GM23338 (cell line): ENCODE measurements around the gene WASL. TPM values are rescaled to one million over a fixed set of nuclear protein-coding genes. Genes with fewer than 3 reads are reported as not detected.

Experiments used
- ATAC-seq: fragments of 200-7000 bp; cut with Tn5 transposase; 3 replicates; pipeline ENCODE4 v1.9.1; 2020
- DNase-seq: peaks from one replicate; pipeline ENCODE4 v3.0.0-alpha.2; 2015; ENCODE audit warnings: low spot score
- H2AFZ ChIP-seq: fragments of 200-600 bp; sonication (generic); 2 replicates; pipeline ENCODE4 v1.8.0; 2016; ENCODE audit warnings: antibody characterized with exemption, mild to moderate bottlenecking, moderate library complexity
- H3F3A ChIP-seq: fragments of 200-600 bp; sonication (generic); replicated peaks from 2 replicates; pipeline ENCODE4 v1.8.0; 2017; ENCODE audit warnings: antibody characterized with exemption, mixed run types, low read depth
- H3K27ac ChIP-seq: fragments of 200-600 bp; sonication (generic); 2 replicates; pipeline ENCODE4 v1.6.1; 2016; ENCODE audit warnings: low read depth
- H3K27me3 ChIP-seq: fragments of 200-600 bp; sonication (generic); 2 replicates; pipeline ENCODE4 v1.8.0; 2016; ENCODE audit warnings: mild to moderate bottlenecking, mixed run types, moderate library complexity; ENCODE audit not compliant: insufficient read depth
- H3K36me3 ChIP-seq: fragments of 200-600 bp; sonication (generic); 2 replicates; pipeline ENCODE4 v1.8.0; 2016; ENCODE audit warnings: mild to moderate bottlenecking; ENCODE audit not compliant: insufficient read depth
- H3K4me1 ChIP-seq: fragments of 200-600 bp; sonication (generic); 2 replicates; pipeline ENCODE4 v1.8.0; 2016; ENCODE audit warnings: mild to moderate bottlenecking, moderate library complexity; ENCODE audit not compliant: insufficient read depth
- H3K4me2 ChIP-seq: fragments of 200-600 bp; sonication (generic); 2 replicates; pipeline ENCODE4 v1.7.1; 2017; ENCODE audit warnings: mixed run types
- H3K4me3 ChIP-seq: fragments of 200-600 bp; sonication (generic); 2 replicates; pipeline ENCODE4 v1.6.1; 2016; ENCODE audit warnings: mixed run types
- H3K79me2 ChIP-seq: fragments of 200-600 bp; sonication (generic); replicated peaks from 2 replicates; pipeline ENCODE4 v1.8.0; 2017; ENCODE audit warnings: mild to moderate bottlenecking; ENCODE audit not compliant: insufficient read depth
- H3K9me2 ChIP-seq: fragments of 200-600 bp; sonication (generic); 2 replicates; pipeline ENCODE4 v1.8.0; 2017; ENCODE audit not compliant: insufficient read depth
- H4K20me1 ChIP-seq: fragments of 200-600 bp; sonication (generic); replicated peaks from 2 replicates; pipeline ENCODE4 v1.8.0; 2017; ENCODE audit warnings: mild to moderate bottlenecking; ENCODE audit not compliant: insufficient read depth
- H3K27ac Mint-ChIP-seq: 2 replicates; pipeline ENCODE4 v1.8.0; 2020; ENCODE audit warnings: inconsistent platforms, mild to moderate bottlenecking, moderate library complexity, mixed read lengths
- H3K27me3 Mint-ChIP-seq: 3 replicates; pipeline ENCODE4 v1.8.0; 2022; ENCODE audit warnings: low read depth, mild to moderate bottlenecking, moderate library complexity, mixed read lengths, inconsistent platforms; ENCODE audit not compliant: insufficient read depth, poor library complexity
- H3K36me3 Mint-ChIP-seq: 3 replicates; pipeline ENCODE4 v1.8.0; 2021; ENCODE audit warnings: low read depth, mild to moderate bottlenecking, inconsistent platforms, moderate library complexity, mixed read lengths
- H3K4me1 Mint-ChIP-seq: 3 replicates; pipeline ENCODE4 v1.8.0; 2020; ENCODE audit warnings: mild to moderate bottlenecking, inconsistent platforms, mixed read lengths
- H3K4me3 Mint-ChIP-seq: 3 replicates; pipeline ENCODE4 v1.8.0; 2021; ENCODE audit warnings: moderate library complexity, mild to moderate bottlenecking, inconsistent platforms, mixed read lengths
- H3K9me3 Mint-ChIP-seq: 3 replicates; pipeline ENCODE4 v1.8.0; 2020; ENCODE audit warnings: moderate library complexity, mild to moderate bottlenecking, inconsistent platforms, mixed read lengths
- EZH2phosphoT487 ChIP-seq: fragments of 200-600 bp; sonication (generic); IDR thresholded peaks from one replicate; pipeline ENCODE4 v1.8.1; 2018; ENCODE audit warnings: antibody characterized with exemption; ENCODE audit not compliant: unreplicated experiment
- NANOG ChIP-seq: IDR thresholded peaks from 2 replicates; pipeline ENCODE4 v1.6.1; 2016; ENCODE audit warnings: antibody characterized with exemption, borderline replicate concordance
- POLR2AphosphoS5 ChIP-seq: IDR thresholded peaks from 2 replicates; pipeline ENCODE4 v1.6.1; 2016; ENCODE audit warnings: antibody characterized with exemption, low read depth
- STAT1 ChIP-seq: IDR thresholded peaks from one replicate; pipeline ENCODE4 v1.6.1; 2016; ENCODE audit warnings: antibody characterized with exemption; ENCODE audit not compliant: unreplicated experiment
- ZNF114 ChIP-seq: fragments of 250-450 bp; sonication (Bioruptor Pico); IDR thresholded peaks from 2 replicates; pipeline ENCODE4 v1.5.0; 2020; ENCODE audit warnings: mild to moderate bottlenecking, moderate library complexity
- ZNF331 ChIP-seq: fragments of 250-450 bp; sonication (Bioruptor Pico); IDR thresholded peaks from 2 replicates; pipeline ENCODE4 v1.5.0; 2020; ENCODE audit warnings: low read depth, mild to moderate bottlenecking, moderate library complexity
- polyA plus RNA-seq: library from polyadenylated mRNA; unstranded; fragments of >200 nt; fragmentation: Nextera tagmentation; extraction: Ambion mirVana; gene quantifications from 2 replicates; pipeline ENCODE4 v1.2.1, GENCODE V29; 2016
- total RNA-seq: library from RNA; depleted of rRNA; stranded (reverse); fragments of >200 nt; shearing (Covaris generic); gene quantifications from 2 replicates; pipeline ENCODE4 v1.2.3, GENCODE V29; 2014
- TF ChIP-seq, protein P1 (sequence below): IDR thresholded peaks from 2 replicates; pipeline ENCODE4 v1.6.1; 2016; ENCODE audit warnings: antibody characterized with exemption
- TF ChIP-seq, protein P2 (sequence below): IDR thresholded peaks from one replicate; pipeline ENCODE4 v1.6.1; 2018; ENCODE audit warnings: antibody characterized with exemption; ENCODE audit not compliant: unreplicated experiment
- TF ChIP-seq, protein P3 (sequence below): fragments of 250-450 bp; sonication (Bioruptor Pico); IDR thresholded peaks from 2 replicates; pipeline ENCODE4 v1.5.0; 2020; ENCODE audit warnings: mild to moderate bottlenecking, moderate library complexity
- TF ChIP-seq, protein P4 (sequence below), 2 experiments: fragments of 200-600 bp in 1 of 2; sonication (generic) in 1 of 2; conservative IDR thresholded peaks; 2 replicates each; pipeline versions ENCODE4 v1.5.1 to v1.6.1; 2016 to 2017; ENCODE audit warnings: antibody characterized with exemption in 2 of 2, low read depth in 2 of 2, mild to moderate bottlenecking in 2 of 2, moderate library complexity in 1 of 2

The WASL gene
- total and polyA plus RNA-seq, 2 experiments from 2014 or later = 36.4 to 45.3 TPM

DNA sequence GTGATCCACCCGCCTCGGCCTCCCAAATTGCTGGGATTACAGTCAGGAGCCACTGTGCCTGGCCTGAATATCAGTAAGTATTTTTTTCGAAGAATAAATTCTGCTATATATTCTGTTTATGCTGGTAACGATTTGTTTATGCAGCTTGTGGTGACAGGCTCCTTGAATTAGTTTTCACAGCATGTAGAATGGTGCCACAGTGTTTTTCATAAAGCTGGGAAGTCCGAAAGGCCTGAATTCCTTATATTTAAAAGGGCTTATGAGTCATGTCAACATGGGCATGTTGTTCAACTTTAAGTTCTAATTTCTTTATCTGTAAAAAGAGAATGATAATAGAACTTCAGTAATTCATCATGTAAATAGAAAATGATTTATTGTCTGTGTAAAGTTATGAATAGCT, 42.2 kb upstream of the WASL start:
- H3K27ac ChIP-seq = no peak overlapping the region
- H3K79me2 ChIP-seq = no peaks in the 10 kb centered on the region
- TF ChIP-seq ZNF331 (CRISPR knock-in tag) (no peak), NANOG (no peak), EZH2phosphoT487 (no peak), STAT1 (no peak), POLR2AphosphoS5 (no peak), ZNF114 (CRISPR knock-in tag) (no peak)
- TF ChIP-seq, protein P1, sequence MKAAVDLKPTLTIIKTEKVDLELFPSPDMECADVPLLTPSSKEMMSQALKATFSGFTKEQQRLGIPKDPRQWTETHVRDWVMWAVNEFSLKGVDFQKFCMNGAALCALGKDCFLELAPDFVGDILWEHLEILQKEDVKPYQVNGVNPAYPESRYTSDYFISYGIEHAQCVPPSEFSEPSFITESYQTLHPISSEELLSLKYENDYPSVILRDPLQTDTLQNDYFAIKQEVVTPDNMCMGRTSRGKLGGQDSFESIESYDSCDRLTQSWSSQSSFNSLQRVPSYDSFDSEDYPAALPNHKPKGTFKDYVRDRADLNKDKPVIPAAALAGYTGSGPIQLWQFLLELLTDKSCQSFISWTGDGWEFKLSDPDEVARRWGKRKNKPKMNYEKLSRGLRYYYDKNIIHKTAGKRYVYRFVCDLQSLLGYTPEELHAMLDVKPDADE = no peak
- TF ChIP-seq, protein P2, sequence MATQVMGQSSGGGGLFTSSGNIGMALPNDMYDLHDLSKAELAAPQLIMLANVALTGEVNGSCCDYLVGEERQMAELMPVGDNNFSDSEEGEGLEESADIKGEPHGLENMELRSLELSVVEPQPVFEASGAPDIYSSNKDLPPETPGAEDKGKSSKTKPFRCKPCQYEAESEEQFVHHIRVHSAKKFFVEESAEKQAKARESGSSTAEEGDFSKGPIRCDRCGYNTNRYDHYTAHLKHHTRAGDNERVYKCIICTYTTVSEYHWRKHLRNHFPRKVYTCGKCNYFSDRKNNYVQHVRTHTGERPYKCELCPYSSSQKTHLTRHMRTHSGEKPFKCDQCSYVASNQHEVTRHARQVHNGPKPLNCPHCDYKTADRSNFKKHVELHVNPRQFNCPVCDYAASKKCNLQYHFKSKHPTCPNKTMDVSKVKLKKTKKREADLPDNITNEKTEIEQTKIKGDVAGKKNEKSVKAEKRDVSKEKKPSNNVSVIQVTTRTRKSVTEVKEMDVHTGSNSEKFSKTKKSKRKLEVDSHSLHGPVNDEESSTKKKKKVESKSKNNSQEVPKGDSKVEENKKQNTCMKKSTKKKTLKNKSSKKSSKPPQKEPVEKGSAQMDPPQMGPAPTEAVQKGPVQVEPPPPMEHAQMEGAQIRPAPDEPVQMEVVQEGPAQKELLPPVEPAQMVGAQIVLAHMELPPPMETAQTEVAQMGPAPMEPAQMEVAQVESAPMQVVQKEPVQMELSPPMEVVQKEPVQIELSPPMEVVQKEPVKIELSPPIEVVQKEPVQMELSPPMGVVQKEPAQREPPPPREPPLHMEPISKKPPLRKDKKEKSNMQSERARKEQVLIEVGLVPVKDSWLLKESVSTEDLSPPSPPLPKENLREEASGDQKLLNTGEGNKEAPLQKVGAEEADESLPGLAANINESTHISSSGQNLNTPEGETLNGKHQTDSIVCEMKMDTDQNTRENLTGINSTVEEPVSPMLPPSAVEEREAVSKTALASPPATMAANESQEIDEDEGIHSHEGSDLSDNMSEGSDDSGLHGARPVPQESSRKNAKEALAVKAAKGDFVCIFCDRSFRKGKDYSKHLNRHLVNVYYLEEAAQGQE = no peak
- TF ChIP-seq, protein P3, sequence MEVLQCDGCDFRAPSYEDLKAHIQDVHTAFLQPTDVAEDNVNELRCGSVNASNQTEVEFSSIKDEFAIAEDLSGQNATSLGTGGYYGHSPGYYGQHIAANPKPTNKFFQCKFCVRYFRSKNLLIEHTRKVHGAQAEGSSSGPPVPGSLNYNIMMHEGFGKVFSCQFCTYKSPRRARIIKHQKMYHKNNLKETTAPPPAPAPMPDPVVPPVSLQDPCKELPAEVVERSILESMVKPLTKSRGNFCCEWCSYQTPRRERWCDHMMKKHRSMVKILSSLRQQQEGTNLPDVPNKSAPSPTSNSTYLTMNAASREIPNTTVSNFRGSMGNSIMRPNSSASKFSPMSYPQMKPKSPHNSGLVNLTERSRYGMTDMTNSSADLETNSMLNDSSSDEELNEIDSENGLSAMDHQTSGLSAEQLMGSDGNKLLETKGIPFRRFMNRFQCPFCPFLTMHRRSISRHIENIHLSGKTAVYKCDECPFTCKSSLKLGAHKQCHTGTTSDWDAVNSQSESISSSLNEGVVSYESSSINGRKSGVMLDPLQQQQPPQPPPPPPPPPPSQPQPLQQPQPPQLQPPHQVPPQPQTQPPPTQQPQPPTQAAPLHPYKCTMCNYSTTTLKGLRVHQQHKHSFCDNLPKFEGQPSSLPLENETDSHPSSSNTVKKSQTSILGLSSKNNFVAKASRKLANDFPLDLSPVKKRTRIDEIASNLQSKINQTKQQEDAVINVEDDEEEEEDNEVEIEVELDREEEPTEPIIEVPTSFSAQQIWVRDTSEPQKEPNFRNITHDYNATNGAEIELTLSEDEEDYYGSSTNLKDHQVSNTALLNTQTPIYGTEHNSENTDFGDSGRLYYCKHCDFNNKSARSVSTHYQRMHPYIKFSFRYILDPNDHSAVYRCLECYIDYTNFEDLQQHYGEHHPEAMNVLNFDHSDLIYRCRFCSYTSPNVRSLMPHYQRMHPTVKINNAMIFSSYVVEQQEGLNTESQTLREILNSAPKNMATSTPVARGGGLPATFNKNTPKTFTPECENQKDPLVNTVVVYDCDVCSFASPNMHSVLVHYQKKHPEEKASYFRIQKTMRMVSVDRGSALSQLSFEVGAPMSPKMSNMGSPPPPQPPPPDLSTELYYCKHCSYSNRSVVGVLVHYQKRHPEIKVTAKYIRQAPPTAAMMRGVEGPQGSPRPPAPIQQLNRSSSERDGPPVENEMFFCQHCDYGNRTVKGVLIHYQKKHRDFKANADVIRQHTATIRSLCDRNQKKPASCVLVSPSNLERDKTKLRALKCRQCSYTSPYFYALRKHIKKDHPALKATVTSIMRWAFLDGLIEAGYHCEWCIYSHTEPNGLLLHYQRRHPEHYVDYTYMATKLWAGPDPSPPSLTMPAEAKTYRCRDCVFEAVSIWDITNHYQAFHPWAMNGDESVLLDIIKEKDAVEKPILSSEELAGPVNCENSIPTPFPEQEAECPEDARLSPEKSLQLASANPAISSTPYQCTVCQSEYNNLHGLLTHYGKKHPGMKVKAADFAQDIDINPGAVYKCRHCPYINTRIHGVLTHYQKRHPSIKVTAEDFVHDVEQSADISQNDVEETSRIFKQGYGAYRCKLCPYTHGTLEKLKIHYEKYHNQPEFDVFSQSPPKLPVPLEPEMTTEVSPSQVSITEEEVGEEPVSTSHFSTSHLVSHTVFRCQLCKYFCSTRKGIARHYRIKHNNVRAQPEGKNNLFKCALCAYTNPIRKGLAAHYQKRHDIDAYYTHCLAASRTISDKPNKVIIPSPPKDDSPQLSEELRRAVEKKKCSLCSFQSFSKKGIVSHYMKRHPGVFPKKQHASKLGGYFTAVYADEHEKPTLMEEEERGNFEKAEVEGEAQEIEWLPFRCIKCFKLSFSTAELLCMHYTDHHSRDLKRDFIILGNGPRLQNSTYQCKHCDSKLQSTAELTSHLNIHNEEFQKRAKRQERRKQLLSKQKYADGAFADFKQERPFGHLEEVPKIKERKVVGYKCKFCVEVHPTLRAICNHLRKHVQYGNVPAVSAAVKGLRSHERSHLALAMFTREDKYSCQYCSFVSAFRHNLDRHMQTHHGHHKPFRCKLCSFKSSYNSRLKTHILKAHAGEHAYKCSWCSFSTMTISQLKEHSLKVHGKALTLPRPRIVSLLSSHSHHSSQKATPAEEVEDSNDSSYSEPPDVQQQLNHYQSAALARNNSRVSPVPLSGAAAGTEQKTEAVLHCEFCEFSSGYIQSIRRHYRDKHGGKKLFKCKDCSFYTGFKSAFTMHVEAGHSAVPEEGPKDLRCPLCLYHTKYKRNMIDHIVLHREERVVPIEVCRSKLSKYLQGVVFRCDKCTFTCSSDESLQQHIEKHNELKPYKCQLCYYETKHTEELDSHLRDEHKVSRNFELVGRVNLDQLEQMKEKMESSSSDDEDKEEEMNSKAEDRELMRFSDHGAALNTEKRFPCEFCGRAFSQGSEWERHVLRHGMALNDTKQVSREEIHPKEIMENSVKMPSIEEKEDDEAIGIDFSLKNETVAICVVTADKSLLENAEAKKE (CRISPR knock-in tag) = no peak
- TF ChIP-seq, protein P4, sequence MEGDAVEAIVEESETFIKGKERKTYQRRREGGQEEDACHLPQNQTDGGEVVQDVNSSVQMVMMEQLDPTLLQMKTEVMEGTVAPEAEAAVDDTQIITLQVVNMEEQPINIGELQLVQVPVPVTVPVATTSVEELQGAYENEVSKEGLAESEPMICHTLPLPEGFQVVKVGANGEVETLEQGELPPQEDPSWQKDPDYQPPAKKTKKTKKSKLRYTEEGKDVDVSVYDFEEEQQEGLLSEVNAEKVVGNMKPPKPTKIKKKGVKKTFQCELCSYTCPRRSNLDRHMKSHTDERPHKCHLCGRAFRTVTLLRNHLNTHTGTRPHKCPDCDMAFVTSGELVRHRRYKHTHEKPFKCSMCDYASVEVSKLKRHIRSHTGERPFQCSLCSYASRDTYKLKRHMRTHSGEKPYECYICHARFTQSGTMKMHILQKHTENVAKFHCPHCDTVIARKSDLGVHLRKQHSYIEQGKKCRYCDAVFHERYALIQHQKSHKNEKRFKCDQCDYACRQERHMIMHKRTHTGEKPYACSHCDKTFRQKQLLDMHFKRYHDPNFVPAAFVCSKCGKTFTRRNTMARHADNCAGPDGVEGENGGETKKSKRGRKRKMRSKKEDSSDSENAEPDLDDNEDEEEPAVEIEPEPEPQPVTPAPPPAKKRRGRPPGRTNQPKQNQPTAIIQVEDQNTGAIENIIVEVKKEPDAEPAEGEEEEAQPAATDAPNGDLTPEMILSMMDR (conservative IDR thresholded peaks at IDR 0.05; ENCODE audit: low read depth in 2 of 2) = no peak
- no peak overlapping the region for H3K4me2 ChIP-seq
- Mint-ChIP-seq H3K36me3 (0 out of 3 replicates have a peak, but pooled peaks cover 5% of the 10 kb centered on the region), H3K4me1 (peaks cover 11% of the 10 kb centered on the region), H3K9me3 (peaks cover 12% of the 10 kb centered on the region; the same call in 2 of the 3 replicates), H3K4me3 (no peak overlapping the region), H3K27me3 (no peaks in the 10 kb centered on the region), H3K27ac (no peak overlapping the region)
- ATAC-seq (no peak), DNase-seq (no peak)
- H3K4me3 ChIP-seq = no peak overlapping the region
- no peaks in the 10 kb centered on the region for H3K27me3 ChIP-seq
- H3K4me1 ChIP-seq = no peaks in the 10 kb centered on the region
- no peaks in the 10 kb centered on the region for H3K36me3 ChIP-seq
- H4K20me1 ChIP-seq = no peaks in the 10 kb centered on the region
- H3F3A ChIP-seq = no peaks in the 10 kb centered on the region
- H2AFZ ChIP-seq = no peak overlapping the region
- peaks cover 13% of the 10 kb centered on the region; the same call in 1 of the 2 replicates for H3K9me2 ChIP-seq
